Measurements from ENCODE around the gene CD2BP2. TPM values are rescaled to one million over a fixed set of nuclear protein-coding genes. Genes with fewer than 3 reads are reported as not detected.

CD2BP2 gene
- total and polyA plus RNA-seq, 2 of the 13 experiments (the other 11 are each of a cell fraction or from before 2014, with no cell fraction given): 24.9 to 54.6 TPM

GRCh38 chr16:30377812-30378235 lies 22.7 kb upstream of the CD2BP2 start (continued):
- TF ChIP-seq, protein P1, sequence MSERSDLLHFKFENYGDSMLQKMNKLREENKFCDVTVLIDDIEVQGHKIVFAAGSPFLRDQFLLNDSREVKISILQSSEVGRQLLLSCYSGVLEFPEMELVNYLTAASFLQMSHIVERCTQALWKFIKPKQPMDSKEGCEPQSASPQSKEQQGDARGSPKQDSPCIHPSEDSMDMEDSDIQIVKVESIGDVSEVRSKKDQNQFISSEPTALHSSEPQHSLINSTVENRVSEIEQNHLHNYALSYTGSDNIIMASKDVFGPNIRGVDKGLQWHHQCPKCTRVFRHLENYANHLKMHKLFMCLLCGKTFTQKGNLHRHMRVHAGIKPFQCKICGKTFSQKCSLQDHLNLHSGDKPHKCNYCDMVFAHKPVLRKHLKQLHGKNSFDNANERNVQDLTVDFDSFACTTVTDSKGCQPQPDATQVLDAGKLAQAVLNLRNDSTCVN (CRISPR knock-in tag; IDR thresholded peaks at IDR 0.05; ENCODE audit: borderline replicate concordance): no peak
- TF ChIP-seq ZNF260 (CRISPR knock-in tag; IDR thresholded peaks at IDR 0.05; ENCODE audit: borderline replicate concordance, low read depth): no peak
- peak; percentile 72; the same call in 1 of the 2 replicates for TF ChIP-seq ZNF335 (CRISPR knock-in tag; IDR thresholded peaks at IDR 0.05)
- TF ChIP-seq NR2C2 (CRISPR knock-in tag; IDR thresholded peaks at IDR 0.05; ENCODE audit: borderline replicate concordance): no peak
- no peak for TF ChIP-seq KDM6A (CRISPR knock-in tag; IDR thresholded peaks at IDR 0.05; ENCODE audit: low read depth)
- TF ChIP-seq CHD2 (IDR thresholded peaks at IDR 0.05; ENCODE audit: low read depth, low read length): no peak
- no peak for TF ChIP-seq ZNF629 (CRISPR knock-in tag; conservative IDR thresholded peaks at IDR 0.05)
- no peak for TF ChIP-seq PRDM10 (CRISPR knock-in tag; IDR thresholded peaks at IDR 0.05; ENCODE audit: low read depth)
- TF ChIP-seq RCOR2 (CRISPR knock-in tag; IDR thresholded peaks at IDR 0.05): no peak
- no peak for TF ChIP-seq ZBTB21 (CRISPR knock-in tag; IDR thresholded peaks at IDR 0.05)
- TF ChIP-seq ZKSCAN8 (CRISPR knock-in tag; IDR thresholded peaks at IDR 0.05; ENCODE audit: borderline replicate concordance): no peak
- no peak for TF ChIP-seq ZNF710 (CRISPR knock-in tag; IDR thresholded peaks at IDR 0.05; ENCODE audit: borderline replicate concordance)
- TF ChIP-seq ATF7-NPFF (CRISPR knock-in tag; IDR thresholded peaks at IDR 0.05; ENCODE audit: low read depth): no peak; the same call in 1 of the 2 replicates
- no peak for TF ChIP-seq MZF1 (CRISPR knock-in tag; IDR thresholded peaks at IDR 0.05; ENCODE audit: borderline replicate concordance)
- TF ChIP-seq BRD4 (CRISPR knock-in tag; IDR thresholded peaks at IDR 0.05): no peak
- TF ChIP-seq FOSL1 (CRISPR knock-in tag; IDR thresholded peaks at IDR 0.05; ENCODE audit: borderline replicate concordance): no peak
- TF ChIP-seq IKZF5 (CRISPR knock-in tag; IDR thresholded peaks at IDR 0.05): peak; percentile 55
- no peak for TF ChIP-seq ZNF329 (CRISPR knock-in tag; IDR thresholded peaks at IDR 0.05; ENCODE audit: low read depth)
- no peak for TF ChIP-seq TRIM24 (CRISPR knock-in tag; IDR thresholded peaks at IDR 0.05)
- 0 out of 2 replicates have a peak, but pooled peaks have one; percentile 11 for TF ChIP-seq ZNF563 (CRISPR knock-in tag; IDR thresholded peaks at IDR 0.05)
- no peak for TF ChIP-seq ZIK1 (CRISPR knock-in tag; IDR thresholded peaks at IDR 0.05; ENCODE audit: borderline replicate concordance, low read depth)
- TF ChIP-seq IRF9 (CRISPR knock-in tag; IDR thresholded peaks at IDR 0.05; ENCODE audit: borderline replicate concordance): no peak; the same call in 1 of the 2 replicates
